ENCODE results near the gene RPRML.
A peak's percentile ranks its signal among the peaks of the same experiment; 100 is the strongest.

RPRML gene

DNA sequence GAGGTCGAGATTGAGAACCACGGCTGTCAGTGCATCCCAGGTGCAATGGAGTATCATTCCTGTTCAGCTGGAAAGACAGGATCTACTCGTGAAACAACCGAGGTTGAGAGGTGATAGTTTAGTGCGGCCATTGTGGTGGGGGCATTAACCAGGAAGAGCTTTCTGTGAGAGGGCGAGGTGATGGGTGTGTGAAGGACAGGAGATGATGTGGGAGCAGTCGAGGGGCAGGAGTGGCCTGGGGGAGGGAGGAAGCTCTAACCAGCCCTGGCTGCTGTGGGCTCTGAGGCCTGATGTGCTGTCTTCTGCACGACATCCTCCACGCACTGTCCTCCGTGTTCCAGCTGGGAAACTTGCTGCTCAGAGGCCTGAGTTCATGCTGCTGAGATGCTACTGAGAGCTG lies 34.1 kb downstream of the RPRML start:
- no peak for DNase-seq (ENCODE audit: extremely low spot score)
- TF ChIP-seq TARDBP (IDR thresholded peaks at IDR 0.05) (no peak), ZNF384 (IDR thresholded peaks at IDR 0.05) (no peak), CTBP1 (IDR thresholded peaks at IDR 0.05; ENCODE audit: borderline replicate concordance) (no peak), SP1 (IDR thresholded peaks at IDR 0.05) (no peak), HDGF (IDR thresholded peaks at IDR 0.05; ENCODE audit: borderline replicate concordance) (no peak), FOXK2 (IDR thresholded peaks at IDR 0.05) (no peak), FOXM1 (IDR thresholded peaks at IDR 0.05; ENCODE audit: borderline replicate concordance) (no peak), FOXA1 (IDR thresholded peaks at IDR 0.05) (no peak), ARNT (IDR thresholded peaks at IDR 0.05) (no peak), SUZ12 (IDR thresholded peaks at IDR 0.05) (no peak), ELF4 (IDR thresholded peaks at IDR 0.05) (no peak), LEF1 (IDR thresholded peaks at IDR 0.05; ENCODE audit: borderline replicate concordance) (no peak), L3MBTL2 (conservative IDR thresholded peaks at IDR 0.05) (no peak), BHLHE40 (IDR thresholded peaks at IDR 0.05; ENCODE audit: borderline replicate concordance) (no peak), NFRKB (IDR thresholded peaks at IDR 0.05) (no peak)
- TF ChIP-seq, protein P1, sequence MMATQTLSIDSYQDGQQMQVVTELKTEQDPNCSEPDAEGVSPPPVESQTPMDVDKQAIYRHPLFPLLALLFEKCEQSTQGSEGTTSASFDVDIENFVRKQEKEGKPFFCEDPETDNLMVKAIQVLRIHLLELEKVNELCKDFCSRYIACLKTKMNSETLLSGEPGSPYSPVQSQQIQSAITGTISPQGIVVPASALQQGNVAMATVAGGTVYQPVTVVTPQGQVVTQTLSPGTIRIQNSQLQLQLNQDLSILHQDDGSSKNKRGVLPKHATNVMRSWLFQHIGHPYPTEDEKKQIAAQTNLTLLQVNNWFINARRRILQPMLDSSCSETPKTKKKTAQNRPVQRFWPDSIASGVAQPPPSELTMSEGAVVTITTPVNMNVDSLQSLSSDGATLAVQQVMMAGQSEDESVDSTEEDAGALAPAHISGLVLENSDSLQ (IDR thresholded peaks at IDR 0.05) = no peak
- ChIA-PET POLR2A (interaction anchor here (0.8 kb wide), 1 partner anchor 50 kb away, joined by 3 read pairs; no protein-coding TSS in a partner anchor), CTCF (interaction anchor here (1.8 kb wide), 1 partner anchor 56 kb away, joined by 3 read pairs; no protein-coding TSS in a partner anchor)

DNA sequence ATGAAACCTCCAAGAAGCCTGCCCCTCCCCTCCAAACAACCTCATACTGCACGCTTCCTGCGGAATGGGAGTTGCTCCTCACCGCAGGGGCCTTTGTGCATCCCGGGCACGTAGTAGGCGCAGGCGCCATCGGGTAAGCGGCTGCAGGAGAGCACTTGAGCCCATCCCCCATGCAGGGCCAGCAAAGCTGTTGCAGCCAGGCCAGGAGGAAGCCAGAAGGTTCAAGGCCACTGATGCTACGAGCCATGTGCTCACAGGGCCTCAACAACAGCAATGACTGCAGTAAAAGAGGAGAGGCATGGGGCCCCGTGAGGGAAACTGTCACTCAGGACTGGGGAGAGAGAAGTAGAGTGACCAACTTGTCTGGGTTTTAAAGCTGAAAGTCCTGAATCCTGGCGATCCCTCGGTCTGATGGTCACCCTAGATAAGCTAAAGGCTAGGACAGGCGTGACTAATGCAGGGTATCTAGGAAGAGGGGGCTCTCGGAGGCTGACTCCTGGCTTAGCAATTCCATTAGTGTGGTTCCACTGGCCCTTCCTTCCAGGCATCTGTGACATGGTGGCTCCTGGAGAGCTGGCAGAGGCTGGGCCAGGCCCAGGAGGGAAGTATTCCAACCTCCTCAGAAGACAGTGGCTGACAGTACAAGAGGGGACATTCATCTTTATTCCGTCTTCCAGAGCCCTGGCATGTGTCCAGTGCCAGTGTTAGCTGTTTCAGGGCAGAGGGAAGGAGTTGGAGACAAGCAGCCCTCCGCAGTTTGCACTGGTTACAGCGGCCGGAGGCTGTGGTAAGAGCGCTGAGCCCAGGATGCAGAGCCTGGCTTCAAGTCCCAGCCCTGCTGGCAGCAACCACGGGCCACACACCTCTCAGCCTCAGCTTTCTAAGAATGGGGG lies 35.3 kb downstream of the RPRML start:
- ChIA-PET POLR2A (interaction anchor here (0.8 to 1.2 kb wide), 2 partner anchors 56 to 61 kb away, joined by 3 read pairs; no protein-coding TSS in a partner anchor), CTCF (interaction anchor here (1.9 kb wide), 1 partner anchor 51 kb away, joined by 6 read pairs; no protein-coding TSS in a partner anchor)
- no peak for DNase-seq (ENCODE audit: extremely low spot score)
- no peak for TF ChIP-seq FOXM1 (IDR thresholded peaks at IDR 0.05; ENCODE audit: borderline replicate concordance)
- TF ChIP-seq FOXA1 (IDR thresholded peaks at IDR 0.05) = no peak
- no peak for TF ChIP-seq ELF4 (IDR thresholded peaks at IDR 0.05)
- no peak for TF ChIP-seq ZNF384 (IDR thresholded peaks at IDR 0.05)
- TF ChIP-seq HDGF (IDR thresholded peaks at IDR 0.05; ENCODE audit: borderline replicate concordance) = no peak
- TF ChIP-seq FOXK2 (IDR thresholded peaks at IDR 0.05) = no peak
- no peak for TF ChIP-seq SP1 (IDR thresholded peaks at IDR 0.05)
- no peak for TF ChIP-seq SUZ12 (IDR thresholded peaks at IDR 0.05)
- no peak for TF ChIP-seq ARNT (IDR thresholded peaks at IDR 0.05)
- no peak for TF ChIP-seq LEF1 (IDR thresholded peaks at IDR 0.05; ENCODE audit: borderline replicate concordance)
- TF ChIP-seq NFRKB (IDR thresholded peaks at IDR 0.05) = no peak
- TF ChIP-seq BHLHE40 (IDR thresholded peaks at IDR 0.05; ENCODE audit: borderline replicate concordance) = no peak
- TF ChIP-seq, protein P1 (IDR thresholded peaks at IDR 0.05) = no peak
- no peak for TF ChIP-seq TARDBP (IDR thresholded peaks at IDR 0.05)

DNA sequence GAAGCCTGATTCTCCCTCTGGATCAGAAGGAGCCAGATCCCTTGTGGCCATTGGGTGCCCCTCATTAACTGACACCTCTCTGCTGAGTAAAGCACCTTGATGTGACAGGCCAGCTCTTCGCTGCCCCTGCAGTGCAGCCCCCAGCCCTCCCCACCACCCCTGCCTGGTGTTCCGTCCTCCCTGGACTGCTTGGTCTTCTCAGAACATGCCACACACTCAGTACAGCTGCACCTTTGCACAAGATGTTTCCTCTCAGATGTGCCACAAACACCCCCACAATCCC lies 35.9 kb downstream of the RPRML start:
- POLR2A ChIA-PET = interaction anchor here (1.2 kb wide), 1 partner anchor 57 kb away, joined by 3 read pairs; no protein-coding TSS in a partner anchor
- TF ChIP-seq ZNF384 (IDR thresholded peaks at IDR 0.05) (no peak), SUZ12 (IDR thresholded peaks at IDR 0.05) (no peak), FOXM1 (IDR thresholded peaks at IDR 0.05; ENCODE audit: borderline replicate concordance) (no peak), L3MBTL2 (conservative IDR thresholded peaks at IDR 0.05) (no peak), FOXK2 (IDR thresholded peaks at IDR 0.05) (no peak), TARDBP (IDR thresholded peaks at IDR 0.05) (no peak), HDGF (IDR thresholded peaks at IDR 0.05; ENCODE audit: borderline replicate concordance) (no peak), NFRKB (IDR thresholded peaks at IDR 0.05) (no peak), SP1 (IDR thresholded peaks at IDR 0.05) (no peak), CTBP1 (IDR thresholded peaks at IDR 0.05; ENCODE audit: borderline replicate concordance) (no peak), LEF1 (IDR thresholded peaks at IDR 0.05; ENCODE audit: borderline replicate concordance) (no peak)
- TF ChIP-seq, protein P1 (IDR thresholded peaks at IDR 0.05) = no peak
- DNase-seq (ENCODE audit: extremely low spot score) = no peak
- CTCF ChIA-PET = interaction anchor here (0.5 to 1.9 kb wide), 10 partner anchors 16 to 62 kb away, joined by 3 to 11 read pairs (median 5); no protein-coding TSS in a partner anchor

DNA sequence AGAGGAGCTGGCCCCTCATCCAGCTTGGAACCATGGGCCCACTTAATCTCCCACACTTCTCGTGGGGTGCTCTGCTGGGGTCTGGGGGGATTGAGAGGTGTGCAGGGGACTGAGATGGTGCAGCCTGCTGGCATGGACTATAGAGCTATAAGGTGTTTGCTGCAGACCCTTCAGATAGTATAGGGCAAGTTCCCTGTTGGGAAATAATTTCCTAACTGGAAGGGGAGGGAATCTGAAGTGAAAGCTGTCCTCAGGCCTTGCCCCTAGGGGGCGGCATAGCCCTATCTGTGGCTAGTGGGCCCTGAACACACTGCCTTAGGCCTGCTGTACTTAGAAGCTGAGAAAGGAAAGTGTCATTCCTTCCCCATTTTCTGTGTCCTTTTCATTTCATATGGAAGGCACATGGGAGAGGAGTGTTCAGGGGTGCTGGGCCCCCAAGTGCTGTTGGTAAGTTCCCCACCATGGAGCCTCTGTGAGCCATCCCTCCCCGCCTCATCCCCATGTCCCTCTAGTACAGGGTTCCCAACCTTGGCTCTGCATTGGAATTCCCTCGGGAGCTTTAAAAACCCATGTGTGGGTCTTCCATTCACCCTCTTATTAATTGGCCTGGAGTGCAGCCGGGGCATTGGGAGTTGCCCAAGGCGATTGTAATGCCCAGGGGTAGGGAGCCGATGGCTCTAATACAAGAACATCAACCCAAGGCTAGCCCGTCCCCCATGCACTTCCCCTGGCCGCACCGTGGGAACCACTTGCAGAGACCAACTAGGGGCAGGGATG lies 36.4 kb downstream of the RPRML start:
- DNase-seq (ENCODE audit: extremely low spot score) = peak; percentile 87
- CTCF ChIA-PET = interaction anchor here (0.5 to 1.9 kb wide), 19 partner anchors 16 to 218 kb away, joined by 3 to 11 read pairs (median 4); no protein-coding TSS in a partner anchor
- POLR2A ChIA-PET = interaction anchor here (0.7 kb wide), 1 partner anchor 37 kb away, joined by 3 read pairs; the partner anchor contains the start of gene RPRML
- TF ChIP-seq ARNT (IDR thresholded peaks at IDR 0.05) = no peak
- TF ChIP-seq ELF4 (IDR thresholded peaks at IDR 0.05) = no peak
- TF ChIP-seq FOXA1 (IDR thresholded peaks at IDR 0.05) = no peak
- TF ChIP-seq SP1 (IDR thresholded peaks at IDR 0.05) = no peak
- no peak for TF ChIP-seq LEF1 (IDR thresholded peaks at IDR 0.05; ENCODE audit: borderline replicate concordance)
- TF ChIP-seq HDGF (IDR thresholded peaks at IDR 0.05; ENCODE audit: borderline replicate concordance) = no peak
- TF ChIP-seq, protein P1 (IDR thresholded peaks at IDR 0.05) = no peak
- TF ChIP-seq SUZ12 (IDR thresholded peaks at IDR 0.05) = no peak
- no peak for TF ChIP-seq TARDBP (IDR thresholded peaks at IDR 0.05)
- TF ChIP-seq NFRKB (IDR thresholded peaks at IDR 0.05) = no peak
- TF ChIP-seq L3MBTL2 (conservative IDR thresholded peaks at IDR 0.05) = no peak
- TF ChIP-seq FOXK2 (IDR thresholded peaks at IDR 0.05) = no peak
- no peak for TF ChIP-seq CTBP1 (IDR thresholded peaks at IDR 0.05; ENCODE audit: borderline replicate concordance)
- no peak for TF ChIP-seq ZNF384 (IDR thresholded peaks at IDR 0.05)
- no peak for TF ChIP-seq BHLHE40 (IDR thresholded peaks at IDR 0.05; ENCODE audit: borderline replicate concordance)
- no peak for TF ChIP-seq FOXM1 (IDR thresholded peaks at IDR 0.05; ENCODE audit: borderline replicate concordance)
